Calu3 (cell line): ENCODE measurements around the gene GAL3ST3. TPM values are rescaled to one million over a fixed set of nuclear protein-coding genes. Genes with fewer than 3 reads are reported as not detected.

Source experiments
- BruUV-seq: library from RNA; stranded (reverse); fragments of 400-500 nt; replicated peaks from 2 replicates; lab custom pipeline; 2021; lab: Mats Ljungman, UMichigan
- CTCF ChIA-PET: fragments of 300-600 bp; sonication (Branson Sonifier 250); formaldehyde crosslinking; loops from one replicate; lab custom pipeline; 2022; ENCODE audit warnings: antibody characterized with exemption; lab: Charles Lee
- DNase-seq: peaks from one replicate; pipeline ENCODE4 v3.0.0; 2022
- H3K27ac Mint-ChIP-seq: one replicate; pipeline ENCODE4 v1.8.0; 2022; ENCODE audit warnings: mixed read lengths; ENCODE audit not compliant: unreplicated experiment
- H3K27me3 Mint-ChIP-seq: one replicate; pipeline ENCODE4 v1.8.0; 2022; ENCODE audit warnings: mixed read lengths; ENCODE audit not compliant: unreplicated experiment
- H3K36me3 Mint-ChIP-seq: one replicate; pipeline ENCODE4 v1.8.0; 2022; ENCODE audit warnings: mild to moderate bottlenecking, moderate library complexity, mixed read lengths; ENCODE audit not compliant: insufficient read depth, unreplicated experiment
- H3K4me1 Mint-ChIP-seq: one replicate; pipeline ENCODE4 v1.8.0; 2022; ENCODE audit warnings: mild to moderate bottlenecking, low read depth, mixed read lengths; ENCODE audit not compliant: unreplicated experiment
- H3K4me3 Mint-ChIP-seq: one replicate; pipeline ENCODE4 v1.8.0; 2022; ENCODE audit warnings: mild to moderate bottlenecking, low read depth, moderate library complexity, mixed read lengths; ENCODE audit not compliant: unreplicated experiment
- H3K9me3 Mint-ChIP-seq: one replicate; pipeline ENCODE4 v1.8.0; 2022; ENCODE audit warnings: low read depth, mixed read lengths; ENCODE audit not compliant: unreplicated experiment
- intact Hi-C: fragments of 100-400 bp; cut with micrococcal nuclease; formaldehyde crosslinking; loops from one replicate; pipeline ENCODE4 v1.10.0; 2022; ENCODE audit not compliant: unreplicated experiment
- total RNA-seq: library from RNA; stranded (reverse); gene quantifications from 2 replicates; pipeline ENCODE4 v1.2.3, GENCODE V29; 2022
- TF ChIP-seq, protein P1 (sequence below): fragments of 200-600 bp; IDR thresholded peaks from one replicate; pipeline ENCODE4 v1.8.0; 2022; ENCODE audit warnings: antibody characterized with exemption; ENCODE audit not compliant: unreplicated experiment

GAL3ST3 gene
- total RNA-seq, 1 experiment from 2014 or later: not detected

- intact Hi-C loops: no loop called here
- Mint-ChIP-seq H3K4me1 (peaks cover 36% of the 10 kb centered on the region), H3K27me3 (no peaks in the 10 kb centered on the region), H3K4me3 (peak overlapping the region; percentile 30), H3K36me3 (peaks cover 34% of the 10 kb centered on the region), H3K27ac (no peak overlapping the region), H3K9me3 (no peaks in the 10 kb centered on the region)
- TF ChIP-seq, protein P1, sequence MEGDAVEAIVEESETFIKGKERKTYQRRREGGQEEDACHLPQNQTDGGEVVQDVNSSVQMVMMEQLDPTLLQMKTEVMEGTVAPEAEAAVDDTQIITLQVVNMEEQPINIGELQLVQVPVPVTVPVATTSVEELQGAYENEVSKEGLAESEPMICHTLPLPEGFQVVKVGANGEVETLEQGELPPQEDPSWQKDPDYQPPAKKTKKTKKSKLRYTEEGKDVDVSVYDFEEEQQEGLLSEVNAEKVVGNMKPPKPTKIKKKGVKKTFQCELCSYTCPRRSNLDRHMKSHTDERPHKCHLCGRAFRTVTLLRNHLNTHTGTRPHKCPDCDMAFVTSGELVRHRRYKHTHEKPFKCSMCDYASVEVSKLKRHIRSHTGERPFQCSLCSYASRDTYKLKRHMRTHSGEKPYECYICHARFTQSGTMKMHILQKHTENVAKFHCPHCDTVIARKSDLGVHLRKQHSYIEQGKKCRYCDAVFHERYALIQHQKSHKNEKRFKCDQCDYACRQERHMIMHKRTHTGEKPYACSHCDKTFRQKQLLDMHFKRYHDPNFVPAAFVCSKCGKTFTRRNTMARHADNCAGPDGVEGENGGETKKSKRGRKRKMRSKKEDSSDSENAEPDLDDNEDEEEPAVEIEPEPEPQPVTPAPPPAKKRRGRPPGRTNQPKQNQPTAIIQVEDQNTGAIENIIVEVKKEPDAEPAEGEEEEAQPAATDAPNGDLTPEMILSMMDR: no peak
- BruUV-seq: no TSS peak
- CTCF ChIA-PET: interaction anchor here (1.0 to 1.2 kb wide), 3 partner anchors 9 to 31 kb away, joined by 3 to 7 read pairs (median 5); partner anchors contain the start of gene BANF1
- DNase-seq: no peak
Measured at GRCh38 chr11:66013762-66014100, 35.2 kb downstream of the GAL3ST3 start.

GRCh38 chr11:66012946-66013761, 35.8 kb downstream of the GAL3ST3 start:
- CTCF ChIA-PET: interaction anchor here (0.9 to 1.2 kb wide), 4 partner anchors 8 to 32 kb away, joined by 3 to 7 read pairs (median 4); partner anchors contain the start of gene BANF1
- peak; percentile 67 for DNase-seq
- Mint-ChIP-seq H3K27me3 (no peaks in the 10 kb centered on the region), H3K4me3 (peak overlapping the region; percentile 30), H3K9me3 (no peaks in the 10 kb centered on the region), H3K4me1 (peaks cover 36% of the 10 kb centered on the region), H3K36me3 (peaks cover 40% of the 10 kb centered on the region), H3K27ac (no peak overlapping the region)
- no TSS peak for BruUV-seq
- intact Hi-C loops: no loop called here
- TF ChIP-seq, protein P1: no peak

DNA sequence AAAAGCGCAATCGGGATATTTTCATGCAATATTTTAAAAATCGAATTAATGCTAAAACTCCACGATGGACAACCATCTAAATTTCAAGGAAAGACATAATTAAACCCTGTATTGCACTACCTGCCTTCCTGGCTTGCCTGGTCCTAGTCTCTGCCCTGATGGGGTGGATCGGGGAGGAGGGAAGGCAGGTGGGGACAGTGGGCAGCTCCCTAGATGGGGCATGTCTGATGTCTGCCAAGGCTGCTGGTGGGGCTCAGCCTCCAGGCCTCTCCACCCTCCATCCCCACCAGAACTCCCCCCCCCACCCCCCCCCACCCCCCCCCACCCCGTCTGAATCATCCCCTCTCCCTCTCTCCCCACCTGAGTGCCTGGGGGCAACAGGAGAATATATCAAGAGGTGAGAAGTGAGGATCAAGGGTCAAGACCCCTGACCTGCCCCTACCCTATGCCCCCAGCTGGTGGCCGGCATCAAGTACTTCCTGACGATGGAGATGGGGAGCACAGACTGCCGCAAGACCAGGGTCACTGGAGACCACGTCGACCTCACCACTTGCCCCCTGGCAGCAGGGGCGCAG, 36.5 kb downstream of the GAL3ST3 start:
- intact Hi-C loops: no loop called here
- H3K9me3 Mint-ChIP-seq: no peaks in the 10 kb centered on the region
- no peaks in the 10 kb centered on the region for H3K27me3 Mint-ChIP-seq
- CTCF ChIA-PET: interaction anchor here (0.9 to 1.2 kb wide), 4 partner anchors 9 to 33 kb away, joined by 3 to 5 read pairs (median 4); partner anchors contain the start of gene BANF1
- H3K4me3 Mint-ChIP-seq: peak overlapping the region; percentile 57
- TF ChIP-seq, protein P1: no peak
- DNase-seq: no peak
- peaks cover 36% of the 10 kb centered on the region for H3K4me1 Mint-ChIP-seq
- H3K27ac Mint-ChIP-seq: no peak overlapping the region
- BruUV-seq: no TSS peak
- peaks cover 43% of the 10 kb centered on the region for H3K36me3 Mint-ChIP-seq

DNA sequence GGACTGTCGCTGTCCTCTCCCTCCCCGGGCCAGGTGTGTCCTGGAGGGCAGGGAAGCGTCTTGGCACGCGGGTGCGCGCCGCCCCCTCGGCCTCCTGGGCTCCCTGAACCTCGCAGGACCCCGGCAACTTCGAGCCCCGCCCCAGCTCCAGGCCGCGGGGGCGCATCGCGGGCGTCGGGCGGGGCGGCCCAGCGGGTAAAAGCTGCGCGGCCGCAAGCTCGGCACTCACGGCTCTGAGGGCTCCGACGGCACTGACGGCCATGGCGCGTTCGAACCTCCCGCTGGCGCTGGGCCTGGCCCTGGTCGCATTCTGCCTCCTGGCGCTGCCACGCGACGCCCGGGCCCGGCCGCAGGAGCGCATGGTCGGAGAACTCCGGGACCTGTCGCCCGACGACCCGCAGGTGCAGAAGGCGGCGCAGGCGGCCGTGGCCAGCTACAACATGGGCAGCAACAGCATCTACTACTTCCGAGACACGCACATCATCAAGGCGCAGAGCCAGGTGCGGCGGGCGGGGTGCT, 37.1 kb downstream of the GAL3ST3 start, which contains the start of gene CST6:
CST6 (plus strand) TSS at position 224 of the 519 bp plus-strand sequence; CDS start at position 261, 37 bp downstream.
- intact Hi-C loops: loop anchor here (1.0 kb wide), 1 partner anchor 10 kb away; the partner anchor contains the start of genes BANF1 and EIF1AD

More for the DNA sequence above, 37.1 kb downstream of the GAL3ST3 start, which contains the start of gene CST6:
- DNase-seq: peak; percentile 37
- Mint-ChIP-seq H3K9me3 (no peaks in the 10 kb centered on the region), H3K4me1 (peaks cover 35% of the 10 kb centered on the region), H3K27me3 (no peaks in the 10 kb centered on the region), H3K27ac (peak within 1 kb of the TSS; percentile 63), H3K4me3 (peak within 1 kb of the TSS; percentile 57), H3K36me3 (peaks cover 43% of the 10 kb centered on the region)
- TSS peak; percentile 51 for BruUV-seq
- CTCF ChIA-PET: interaction anchor here (0.6 to 1.3 kb wide), 7 partner anchors 9 to 127 kb away, joined by 3 to 10 read pairs (median 4); partner anchors contain the start of genes BANF1, EIF1AD and SF3B2
- TF ChIP-seq, protein P1: no peak
